ENCODE results near the gene CLEC12A.

DNA sequence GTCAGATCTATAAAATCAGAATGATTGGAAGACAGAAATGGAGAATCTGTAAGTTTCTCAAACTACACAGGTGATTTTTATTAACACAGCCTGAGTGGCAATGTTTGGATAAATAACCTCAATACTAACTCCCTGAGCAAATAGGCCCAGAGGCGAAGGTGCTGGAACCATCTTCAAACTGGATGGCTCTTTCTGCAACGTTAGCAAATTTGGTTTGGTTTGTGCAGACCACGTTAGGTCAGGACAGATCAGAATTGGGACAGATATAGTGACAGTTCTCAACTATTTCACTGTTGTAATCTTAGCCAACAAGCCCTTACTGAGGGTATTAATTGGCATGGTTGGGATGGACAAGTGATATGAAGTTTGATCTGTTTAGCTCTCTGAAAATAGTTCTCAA is 50.1 kb downstream of the CLEC12A start:
- TF ChIP-seq, protein P1, sequence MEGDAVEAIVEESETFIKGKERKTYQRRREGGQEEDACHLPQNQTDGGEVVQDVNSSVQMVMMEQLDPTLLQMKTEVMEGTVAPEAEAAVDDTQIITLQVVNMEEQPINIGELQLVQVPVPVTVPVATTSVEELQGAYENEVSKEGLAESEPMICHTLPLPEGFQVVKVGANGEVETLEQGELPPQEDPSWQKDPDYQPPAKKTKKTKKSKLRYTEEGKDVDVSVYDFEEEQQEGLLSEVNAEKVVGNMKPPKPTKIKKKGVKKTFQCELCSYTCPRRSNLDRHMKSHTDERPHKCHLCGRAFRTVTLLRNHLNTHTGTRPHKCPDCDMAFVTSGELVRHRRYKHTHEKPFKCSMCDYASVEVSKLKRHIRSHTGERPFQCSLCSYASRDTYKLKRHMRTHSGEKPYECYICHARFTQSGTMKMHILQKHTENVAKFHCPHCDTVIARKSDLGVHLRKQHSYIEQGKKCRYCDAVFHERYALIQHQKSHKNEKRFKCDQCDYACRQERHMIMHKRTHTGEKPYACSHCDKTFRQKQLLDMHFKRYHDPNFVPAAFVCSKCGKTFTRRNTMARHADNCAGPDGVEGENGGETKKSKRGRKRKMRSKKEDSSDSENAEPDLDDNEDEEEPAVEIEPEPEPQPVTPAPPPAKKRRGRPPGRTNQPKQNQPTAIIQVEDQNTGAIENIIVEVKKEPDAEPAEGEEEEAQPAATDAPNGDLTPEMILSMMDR (IDR thresholded peaks at IDR 0.05 in 4 of 5, conservative IDR thresholded peaks at IDR 0.05 in 1 of 5), result no peak
- TF ChIP-seq POLR2A (IDR thresholded peaks at IDR 0.05), result no peak
